Measurements from ENCODE around the gene PNPLA2. TPM values are rescaled to one million over a fixed set of nuclear protein-coding genes. Genes with fewer than 3 reads are reported as not detected.

The PNPLA2 gene
- total and polyA plus RNA-seq, 2 of the 8 experiments (the other 6 are each of a cell fraction or from before 2014, with no cell fraction given), result 30.9 to 62.1 TPM

DNA sequence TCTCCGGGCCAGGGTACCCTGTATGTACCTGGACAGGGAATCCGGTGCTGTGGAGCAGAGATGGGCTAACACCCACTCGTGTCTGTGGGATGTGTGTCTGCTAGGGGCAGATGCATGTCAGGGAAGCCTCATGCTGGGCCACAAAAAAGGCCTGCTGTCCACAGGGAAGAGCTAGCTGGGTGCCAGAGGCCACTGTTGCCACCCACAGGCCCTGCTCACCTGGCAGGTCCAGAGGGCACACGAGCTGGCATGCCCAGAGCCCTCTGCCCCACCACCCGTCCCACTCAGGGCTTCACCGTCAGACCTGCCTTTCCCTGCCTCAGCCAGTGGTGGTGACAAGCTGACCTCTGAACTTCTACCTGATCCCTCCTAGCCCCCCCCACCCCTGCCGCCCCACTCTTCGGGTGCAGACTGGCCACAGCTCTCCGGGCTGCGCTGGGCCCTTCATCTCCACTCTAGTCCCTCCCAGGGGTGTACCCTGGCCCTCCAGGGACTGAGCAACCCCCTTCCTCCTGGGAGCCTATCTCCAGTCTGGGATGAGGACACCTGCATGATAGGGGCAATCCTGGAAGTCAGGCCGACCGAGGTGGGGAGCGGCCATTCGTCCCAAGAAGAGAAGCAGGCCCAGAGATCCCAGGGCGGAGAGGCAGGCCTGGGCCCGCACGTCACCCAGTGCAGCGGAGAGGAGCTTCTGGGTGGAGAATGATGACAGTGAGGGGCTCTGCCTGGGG is 22.0 kb upstream of the PNPLA2 start:
- peak overlapping the region; percentile 71; the same call in 1 of the 2 replicates for H3K18ac ChIP-seq (ENCODE audit: extremely low read depth, low read length)
- no peak overlapping the region for H2BK120ac ChIP-seq (replicated peaks; ENCODE audit: low read depth, low read length)
- peak overlapping the region; percentile 65 to 85 (median 81) for H3K4me3 ChIP-seq (ENCODE audit: extremely low read depth in 1 of 4, insufficient read depth in 2 of 4, low read depth in 3 of 4, low read length in 4 of 4)
- H4K8ac ChIP-seq (ENCODE audit: extremely low read depth, insufficient read depth, low read length), result no peak overlapping the region; the same call in 1 of the 2 replicates
- no peak overlapping the region for H2AFZ ChIP-seq (ENCODE audit: low read length)
- H3K36me3 ChIP-seq (ENCODE audit: control insufficient read depth in 2 of 4, insufficient read depth in 4 of 4, low read length in 3 of 4), result peaks cover 0 to 32% (median 1%) of the 10 kb centered on the region in 4 experiments; a peak in 4 of 8 replicates
- peaks cover 0 to 12% of the 10 kb centered on the region in 2 experiments for H4K20me1 ChIP-seq (replicated peaks in 1 of 2; ENCODE audit: control insufficient read depth in 1 of 2, insufficient read depth in 2 of 2, low read length in 2 of 2)
- H3K79me1 ChIP-seq (ENCODE audit: low read depth, low read length), result 0 out of 2 replicates have a peak, but pooled peaks cover 7% of the 10 kb centered on the region
- no peak overlapping the region for H3K27ac ChIP-seq (ENCODE audit: low read depth, low read length)
- H3K4me2 ChIP-seq (ENCODE audit: insufficient read depth in 1 of 2, low read depth in 2 of 2, low read length in 2 of 2), result peak overlapping the region; percentile 84 to 92
- ChIA-PET CTCF (ENCODE audit: partially characterized antibody) (interaction anchor here (0.5 to 3.4 kb wide), 12 partner anchors 9 to 433 kb away, joined by 3 to 14 read pairs (median 3); no protein-coding TSS in a partner anchor), POLR2A (ENCODE audit: partially characterized antibody) (interaction anchor here (0.6 to 53.0 kb wide), 11 partner anchors 9 to 242 kb away, joined by 3 to 1917 read pairs (median 3); partner anchors contain the start of genes CD151, CRACR2B, PIDD1 and PNPLA2)
- H4K5ac ChIP-seq (ENCODE audit: insufficient read length, low read depth, low read length), result no peak overlapping the region
- peak overlapping the region; percentile 53; the same call in 1 of the 2 replicates for H2BK12ac ChIP-seq (ENCODE audit: low read depth, low read length)
- H3K23ac ChIP-seq (ENCODE audit: insufficient read length), result no peak overlapping the region
- no peak overlapping the region for H2BK20ac ChIP-seq (ENCODE audit: low read length)
- peak overlapping the region in 2 of 4 experiments; percentile 78 to 83; a peak in 3 of 7 replicates for H3K9ac ChIP-seq (replicated peaks in 1 of 4; ENCODE audit: extremely low read depth in 1 of 4, low read depth in 3 of 4, low read length in 3 of 4)
- no peak for DNase-seq (ENCODE audit: low read depth in 1 of 2, low spot score in 2 of 2)
- peak overlapping the region; percentile 32 for H4K91ac ChIP-seq (replicated peaks; ENCODE audit: insufficient read length, low read length)
- no peaks in the 10 kb centered on the region for H3K27me3 ChIP-seq (replicated peaks in 1 of 4; ENCODE audit: control insufficient read depth in 3 of 4, extremely low read depth in 1 of 4, insufficient read depth in 3 of 4, low read length in 3 of 4)
- H3K9me3 ChIP-seq (ENCODE audit: insufficient read depth in 2 of 2, low read depth in 1 of 2, low read length in 1 of 2), result no peaks in the 10 kb centered on the region
- H3K79me2 ChIP-seq (ENCODE audit: control insufficient read depth in 1 of 2, insufficient read depth in 2 of 2, low read length in 2 of 2), result peaks cover 0 to 5% of the 10 kb centered on the region in 2 experiments; a peak in 1 of 4 replicates
- peaks cover 4 to 20% (median 15%) of the 10 kb centered on the region in 4 experiments for H3K4me1 ChIP-seq (replicated peaks in 1 of 4; ENCODE audit: control insufficient read depth in 3 of 4, insufficient read depth in 4 of 4, low read length in 3 of 4)
- H2BK15ac ChIP-seq (ENCODE audit: low read length), result peak overlapping the region; percentile 67
- H3K23me2 ChIP-seq (ENCODE audit: low read depth, low read length), result peaks cover 7% of the 10 kb centered on the region
- peak overlapping the region; percentile 66; the same call in 1 of the 2 replicates for H2BK5ac ChIP-seq (ENCODE audit: low read depth, low read length)
- no peak overlapping the region for H3K56ac ChIP-seq (replicated peaks; ENCODE audit: insufficient read length, low read depth, low read length)
- TF ChIP-seq, protein P1, sequence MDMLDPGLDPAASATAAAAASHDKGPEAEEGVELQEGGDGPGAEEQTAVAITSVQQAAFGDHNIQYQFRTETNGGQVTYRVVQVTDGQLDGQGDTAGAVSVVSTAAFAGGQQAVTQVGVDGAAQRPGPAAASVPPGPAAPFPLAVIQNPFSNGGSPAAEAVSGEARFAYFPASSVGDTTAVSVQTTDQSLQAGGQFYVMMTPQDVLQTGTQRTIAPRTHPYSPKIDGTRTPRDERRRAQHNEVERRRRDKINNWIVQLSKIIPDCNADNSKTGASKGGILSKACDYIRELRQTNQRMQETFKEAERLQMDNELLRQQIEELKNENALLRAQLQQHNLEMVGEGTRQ (IDR thresholded peaks at IDR 0.05; ENCODE audit: low read length), result no peak
- no peak for TF ChIP-seq GTF2F1 (IDR thresholded peaks at IDR 0.05; ENCODE audit: borderline replicate concordance, low read depth, low read length)
- 0 out of 2 replicates have a peak, but pooled peaks have one; percentile 15 for TF ChIP-seq POLR2AphosphoS5 (IDR thresholded peaks at IDR 0.05; ENCODE audit: low read depth, low read length)
- TF ChIP-seq TEAD4 (IDR thresholded peaks at IDR 0.05; ENCODE audit: low read depth, low read length), result no peak
- no peak for TF ChIP-seq SRF (IDR thresholded peaks at IDR 0.05; ENCODE audit: low read depth, low read length)
- H3K14ac ChIP-seq (ENCODE audit: insufficient read length), result no peak overlapping the region
- 0 out of 2 replicates have a peak overlapping the region, but pooled peaks have one; percentile 27 for H2AK5ac ChIP-seq (ENCODE audit: low read depth, low read length)
- FAIRE-seq, result no peak
- WGBS, 2 experiments (ENCODE audit: extremely low coverage in 1 of 2, insufficient coverage in 1 of 2, insufficient read length in 1 of 2, insufficient replicate concordance in 2 of 2, low coverage in 1 of 2, low lambda C conversion rate in 2 of 2, missing lambda C conversion rate in 1 of 2), result 71% methylated on average over 18 of the region's 18 CpGs; no CpG with 5 or more reads in 1 of the 2 experiments
- H3K4ac ChIP-seq (replicated peaks; ENCODE audit: insufficient read length, low read depth, low read length), result peak overlapping the region; percentile 60

All from H1 (cell line).